ENCODE measurements around the gene SAMD7. TPM values are rescaled to one million over a fixed set of nuclear protein-coding genes. Genes with fewer than 3 reads are reported as not detected.

Gene SAMD7
- total RNA-seq, result not detected in 2 replicates

GRCh38 chr3:169911272-169911671 is at the start of gene SAMD7:
TSS of gene SAMD7 (plus strand) at chr3:169911572. CDS start at chr3:169919499, 7,927 bp downstream.

GRCh38 chr3:169869484-169870220 is 41.7 kb upstream of the SAMD7 start, which contains the start of gene LRRC31:
TSS of gene LRRC31 (minus strand) at chr3:169869935. CDS start at chr3:169869807, 128 bp downstream.

GRCh38 chr3:169966428-169966950 is 55.1 kb downstream of the SAMD7 start, which contains the start of gene SEC62:
TSS of gene SEC62 (plus strand) at chr3:169966807. CDS start at chr3:169966823, 16 bp downstream.

Other genes with a start within 250 kb of the SAMD7 start
- gene MECOM, start 247.9 kb upstream of the SAMD7 start, total RNA-seq, result 14.1 and 32.2 TPM in 2 replicates
- 199 and 580 TPM in 2 replicates for gene TERC, start 146.5 kb upstream of the SAMD7 start, total RNA-seq
- 3.1 and 4.4 TPM in 2 replicates for gene ACTRT3, start 142.0 kb upstream of the SAMD7 start, total RNA-seq
- 21.1 and 23.6 TPM in 2 replicates for gene MYNN, start 138.2 kb upstream of the SAMD7 start, total RNA-seq
- 0.19 TPM in 1 of 2 replicates, not detected in the other for gene LRRIQ4, start 98.7 kb upstream of the SAMD7 start, total RNA-seq
- gene LRRC34, start 98.7 kb upstream of the SAMD7 start, total RNA-seq, result 1.1 and 2.9 TPM in 2 replicates
- gene LRRC31, start 41.6 kb upstream of the SAMD7 start, total RNA-seq, result not detected in 2 replicates
- 65.7 and 82.4 TPM in 2 replicates for gene SEC62, start 55.2 kb downstream of the SAMD7 start, total RNA-seq
- 0.19 and 2.0 TPM in 2 replicates for gene GPR160, start 126.4 kb downstream of the SAMD7 start, total RNA-seq

Data from regular cardiac myocyte (primary cell).